ENCODE results near the gene NABP1.
A peak's percentile ranks its signal among the peaks of the same experiment; 100 is the strongest.

The NABP1 gene

GRCh38 chr2:191688934-191689695, 11.2 kb downstream of the NABP1 start:
- TF ChIP-seq POLR2A (IDR thresholded peaks at IDR 0.05; ENCODE audit: low read depth, low read length) = peak; percentile 54
- TF ChIP-seq POLR2AphosphoS5 (IDR thresholded peaks at IDR 0.05; ENCODE audit: low read depth, low read length) = no peak
- no peak for TF ChIP-seq TAF1 (IDR thresholded peaks at IDR 0.05; ENCODE audit: borderline replicate concordance, low read depth, low read length)
- DNase-seq (ENCODE audit: insufficient read length) (no peak), FAIRE-seq (no peak)

- DNase-seq (ENCODE audit: insufficient read length) (no peak), FAIRE-seq (no peak)
- TF ChIP-seq POLR2A (IDR thresholded peaks at IDR 0.05; ENCODE audit: low read depth, low read length) (no peak), POLR2AphosphoS5 (IDR thresholded peaks at IDR 0.05; ENCODE audit: low read depth, low read length) (no peak), TAF1 (IDR thresholded peaks at IDR 0.05; ENCODE audit: borderline replicate concordance, low read depth, low read length) (no peak)
Measured at GRCh38 chr2:191690327-191690726, 12.4 kb downstream of the NABP1 start.

DNA sequence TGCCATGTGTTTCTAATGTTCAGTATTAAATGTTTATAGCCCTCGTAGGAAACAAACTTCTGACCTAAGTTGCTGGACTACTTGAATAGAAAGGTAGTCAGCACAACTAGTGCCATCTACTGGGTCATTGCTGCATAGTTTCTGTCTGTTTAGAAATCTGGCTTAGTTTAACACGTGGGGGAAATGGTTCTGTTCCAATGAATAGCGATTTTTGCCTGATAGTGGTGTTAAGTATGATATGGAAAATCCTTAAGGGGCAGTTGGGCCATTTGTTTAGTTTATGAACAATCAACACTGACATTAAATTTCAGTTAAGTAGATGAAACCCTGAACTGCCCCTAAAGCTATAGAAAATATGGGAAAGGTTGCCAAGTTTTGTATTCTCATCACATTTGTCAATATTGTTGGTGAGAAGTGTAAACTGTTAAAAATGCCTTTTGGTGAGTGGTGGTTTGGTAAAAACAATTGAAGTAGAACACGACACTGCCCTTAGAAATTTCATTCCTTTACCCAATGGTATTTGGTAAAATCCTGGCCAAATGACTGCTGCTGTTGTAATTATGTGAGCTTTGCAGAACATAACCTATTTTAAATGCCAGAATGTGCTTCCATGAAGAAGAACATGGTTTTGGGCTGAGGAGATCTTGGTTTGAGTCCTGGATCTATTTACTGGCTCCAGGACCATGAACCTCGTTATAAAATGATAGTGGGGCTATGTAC, 13.2 kb downstream of the NABP1 start:
- no peak for DNase-seq (ENCODE audit: insufficient read length)
- TF ChIP-seq POLR2AphosphoS5 (IDR thresholded peaks at IDR 0.05; ENCODE audit: low read depth, low read length) (no peak; the same call in 1 of the 2 replicates), POLR2A (IDR thresholded peaks at IDR 0.05; ENCODE audit: low read depth, low read length) (peak; percentile 33; the same call in 1 of the 2 replicates), TAF1 (IDR thresholded peaks at IDR 0.05; ENCODE audit: borderline replicate concordance, low read depth, low read length) (no peak)
- FAIRE-seq = peak; percentile 95

GRCh38 chr2:191691898-191692297, 14.0 kb downstream of the NABP1 start:
- DNase-seq (ENCODE audit: insufficient read length) (no peak), FAIRE-seq (no peak)
- TF ChIP-seq POLR2AphosphoS5 (IDR thresholded peaks at IDR 0.05; ENCODE audit: low read depth, low read length) = no peak
- TF ChIP-seq TAF1 (IDR thresholded peaks at IDR 0.05; ENCODE audit: borderline replicate concordance, low read depth, low read length) = no peak

DNA sequence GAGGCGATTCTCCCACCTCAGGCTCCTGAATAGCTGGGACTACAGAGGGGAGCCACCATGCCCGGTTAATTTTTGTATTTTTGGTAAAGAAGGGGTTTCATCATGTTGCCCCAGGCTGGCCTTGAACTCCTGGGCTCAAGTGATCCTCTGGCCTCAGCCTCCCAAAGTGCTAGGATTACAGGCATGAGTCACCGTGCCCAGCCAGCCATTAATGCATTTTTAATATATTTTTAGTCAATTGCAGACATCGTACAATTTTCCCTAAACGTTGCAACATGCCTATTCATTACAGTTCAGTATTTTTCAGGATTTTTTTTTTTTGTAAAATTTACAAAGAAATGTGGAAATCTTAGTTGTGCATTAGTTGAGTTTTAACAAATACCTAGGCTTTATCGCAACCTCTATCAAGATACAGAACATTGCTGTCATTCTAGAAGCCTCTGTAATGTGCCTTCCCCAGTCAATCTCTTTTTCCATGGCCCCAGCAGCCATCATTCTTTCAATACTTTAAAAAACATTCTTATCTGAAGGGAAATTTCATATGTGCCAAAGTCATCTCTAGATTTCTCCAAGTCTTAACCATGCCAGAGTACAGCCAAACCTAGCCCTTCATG, 14.7 kb downstream of the NABP1 start:
- TF ChIP-seq POLR2AphosphoS5 (IDR thresholded peaks at IDR 0.05; ENCODE audit: low read depth, low read length) (no peak; the same call in 1 of the 2 replicates), POLR2A (IDR thresholded peaks at IDR 0.05; ENCODE audit: low read depth, low read length) (no peak), TAF1 (IDR thresholded peaks at IDR 0.05; ENCODE audit: borderline replicate concordance, low read depth, low read length) (no peak)
- FAIRE-seq = no peak
- no peak for DNase-seq (ENCODE audit: insufficient read length)

GRCh38 chr2:191693166-191693565, 15.2 kb downstream of the NABP1 start:
- FAIRE-seq (no peak), DNase-seq (ENCODE audit: insufficient read length) (no peak)
- TF ChIP-seq POLR2A (IDR thresholded peaks at IDR 0.05; ENCODE audit: low read depth, low read length) (0 out of 2 replicates have a peak, but pooled peaks have one; percentile 24), POLR2AphosphoS5 (IDR thresholded peaks at IDR 0.05; ENCODE audit: low read depth, low read length) (no peak)

GRCh38 chr2:191693778-191694177, 15.8 kb downstream of the NABP1 start:
- peak; percentile 60 for FAIRE-seq
- TF ChIP-seq POLR2AphosphoS5 (IDR thresholded peaks at IDR 0.05; ENCODE audit: low read depth, low read length) = no peak
- TF ChIP-seq TAF1 (IDR thresholded peaks at IDR 0.05; ENCODE audit: borderline replicate concordance, low read depth, low read length) = no peak
- TF ChIP-seq POLR2A (IDR thresholded peaks at IDR 0.05; ENCODE audit: low read depth, low read length) = no peak

GRCh38 chr2:191696001-191696400, 18.1 kb downstream of the NABP1 start:
- TF ChIP-seq TAF1 (IDR thresholded peaks at IDR 0.05; ENCODE audit: borderline replicate concordance, low read depth, low read length) = no peak
- TF ChIP-seq POLR2AphosphoS5 (IDR thresholded peaks at IDR 0.05; ENCODE audit: low read depth, low read length) = no peak
- TF ChIP-seq POLR2A (IDR thresholded peaks at IDR 0.05; ENCODE audit: low read depth, low read length) = no peak

More at GRCh38 chr2:191693778-191694177, 15.8 kb downstream of the NABP1 start:
- DNase-seq (ENCODE audit: insufficient read length) = no peak

GRCh38 chr2:191696966-191697365, 19.0 kb downstream of the NABP1 start:
- TF ChIP-seq TAF1 (IDR thresholded peaks at IDR 0.05; ENCODE audit: borderline replicate concordance, low read depth, low read length) = no peak
- no peak for TF ChIP-seq POLR2AphosphoS5 (IDR thresholded peaks at IDR 0.05; ENCODE audit: low read depth, low read length)
- TF ChIP-seq POLR2A (IDR thresholded peaks at IDR 0.05; ENCODE audit: low read depth, low read length) = no peak
- DNase-seq (ENCODE audit: insufficient read length) (no peak), FAIRE-seq (no peak)

More at GRCh38 chr2:191696001-191696400, 18.1 kb downstream of the NABP1 start:
- DNase-seq (ENCODE audit: insufficient read length) (no peak), FAIRE-seq (no peak)

GRCh38 chr2:191697870-191698269, 19.9 kb downstream of the NABP1 start:
- FAIRE-seq (peak; percentile 9), DNase-seq (ENCODE audit: insufficient read length) (no peak)
- no peak for TF ChIP-seq TAF1 (IDR thresholded peaks at IDR 0.05; ENCODE audit: borderline replicate concordance, low read depth, low read length)
- TF ChIP-seq POLR2AphosphoS5 (IDR thresholded peaks at IDR 0.05; ENCODE audit: low read depth, low read length) = no peak
- TF ChIP-seq POLR2A (IDR thresholded peaks at IDR 0.05; ENCODE audit: low read depth, low read length) = no peak

DNA sequence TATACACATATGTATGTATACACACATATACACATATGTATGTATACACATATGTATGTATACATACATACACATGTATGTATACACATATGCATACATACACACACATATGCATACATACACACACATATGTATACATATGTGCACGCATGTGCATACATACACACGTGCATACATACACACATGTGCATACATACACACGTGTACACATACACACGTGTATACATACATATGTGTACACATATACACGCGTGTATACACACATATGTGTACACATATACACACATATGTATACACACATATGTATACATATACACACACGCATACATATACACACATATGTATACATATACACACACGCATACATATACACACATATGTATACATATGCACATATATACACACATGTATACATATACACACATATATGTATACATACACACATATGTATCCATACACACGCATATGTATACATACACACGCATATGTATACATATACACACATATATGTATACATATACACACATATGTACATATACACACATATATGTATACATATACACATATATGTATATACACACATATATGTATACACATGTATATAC, 21.5 kb downstream of the NABP1 start:
- DNase-seq (ENCODE audit: insufficient read length) = no peak
- peak; percentile 76 for FAIRE-seq
- TF ChIP-seq POLR2AphosphoS5 (IDR thresholded peaks at IDR 0.05; ENCODE audit: low read depth, low read length) (no peak), POLR2A (IDR thresholded peaks at IDR 0.05; ENCODE audit: low read depth, low read length) (no peak), TAF1 (IDR thresholded peaks at IDR 0.05; ENCODE audit: borderline replicate concordance, low read depth, low read length) (no peak)
